ENCODE results near the gene ACOXL. TPM values are rescaled to one million over a fixed set of nuclear protein-coding genes. Genes with fewer than 3 reads are reported as not detected.

ACOXL gene
- total RNA-seq, 1 donor from 2014 or later = 0.23 TPM

- Mint-ChIP-seq H3K27me3 (ENCODE audit: low read depth, unreplicated experiment) (peaks cover 2% of the 10 kb centered on the region), H3K27ac (ENCODE audit: unreplicated experiment) (no peak overlapping the region), H3K9me3 (ENCODE audit: unreplicated experiment) (no peaks in the 10 kb centered on the region), H3K36me3 (ENCODE audit: low read depth, unreplicated experiment) (peaks cover 3% of the 10 kb centered on the region), H3K4me3 (ENCODE audit: unreplicated experiment) (peak overlapping the region; percentile 86), H3K4me1 (ENCODE audit: low read depth, unreplicated experiment) (peaks cover 9% of the 10 kb centered on the region)
- TF ChIP-seq CTCF (IDR thresholded peaks at IDR 0.05; ENCODE audit: insufficient read depth, low read depth, low read length) = no peak
- no peak for TF ChIP-seq EZH2 (IDR thresholded peaks at IDR 0.05; ENCODE audit: insufficient read depth, low read length)
- peak overlapping the region; percentile 80 for H3K4me3 ChIP-seq (ENCODE audit: insufficient read depth, low read depth, low read length)
- FAIRE-seq (no peak), DNase-seq (ENCODE audit: low read depth) (peak; percentile 70)
- H3K4me1 ChIP-seq (ENCODE audit: insufficient read depth, low read length) = peaks cover 45% of the 10 kb centered on the region
- H3K27ac ChIP-seq (ENCODE audit: low read depth, low read length) = no peak overlapping the region
- no peaks in the 10 kb centered on the region for H3K79me2 ChIP-seq (ENCODE audit: insufficient read depth, low read length)
- peaks cover 19% of the 10 kb centered on the region for H3K27me3 ChIP-seq (ENCODE audit: insufficient read depth, low read length)
- no peaks in the 10 kb centered on the region for H3K9me3 ChIP-seq (ENCODE audit: insufficient read depth, low read depth, low read length)
- peaks cover 2% of the 10 kb centered on the region for H3K36me3 ChIP-seq (ENCODE audit: insufficient read depth, low read length)
- peak overlapping the region; percentile 90 for H2AFZ ChIP-seq (ENCODE audit: low read depth, low read length)
- H3K4me2 ChIP-seq (ENCODE audit: low read length) = peak overlapping the region; percentile 96
- H3K9ac ChIP-seq (ENCODE audit: low read length) = peak overlapping the region; percentile 87
- H4K20me1 ChIP-seq (ENCODE audit: insufficient read depth, low read length) = peaks cover 17% of the 10 kb centered on the region
Observed at GRCh38 chr2:111121828-111122630, 389.7 kb downstream of the ACOXL start.

GRCh38 chr2:111122631-111123421 is 390.5 kb downstream of the ACOXL start:
- H3K79me2 ChIP-seq (ENCODE audit: insufficient read depth, low read length) = no peaks in the 10 kb centered on the region
- H3K9ac ChIP-seq (ENCODE audit: low read length) = peak overlapping the region; percentile 87
- Mint-ChIP-seq H3K27ac (ENCODE audit: unreplicated experiment) (peak overlapping the region; percentile 53), H3K9me3 (ENCODE audit: unreplicated experiment) (no peaks in the 10 kb centered on the region), H3K36me3 (ENCODE audit: low read depth, unreplicated experiment) (peaks cover 3% of the 10 kb centered on the region), H3K4me3 (ENCODE audit: unreplicated experiment) (peak overlapping the region; percentile 91), H3K27me3 (ENCODE audit: low read depth, unreplicated experiment) (peaks cover 2% of the 10 kb centered on the region), H3K4me1 (ENCODE audit: low read depth, unreplicated experiment) (peaks cover 8% of the 10 kb centered on the region)
- H3K27ac ChIP-seq (ENCODE audit: low read depth, low read length) = peak overlapping the region; percentile 57
- H4K20me1 ChIP-seq (ENCODE audit: insufficient read depth, low read length) = peaks cover 17% of the 10 kb centered on the region
- H3K4me2 ChIP-seq (ENCODE audit: low read length) = peak overlapping the region; percentile 96
- no peaks in the 10 kb centered on the region for H3K9me3 ChIP-seq (ENCODE audit: insufficient read depth, low read depth, low read length)
- H3K4me3 ChIP-seq (ENCODE audit: insufficient read depth, low read depth, low read length) = peak overlapping the region; percentile 80
- peaks cover 2% of the 10 kb centered on the region for H3K36me3 ChIP-seq (ENCODE audit: insufficient read depth, low read length)
- DNase-seq (ENCODE audit: low read depth) = peak; percentile 78
- peaks cover 19% of the 10 kb centered on the region for H3K27me3 ChIP-seq (ENCODE audit: insufficient read depth, low read length)
- FAIRE-seq = no peak
- no peak for TF ChIP-seq CTCF (IDR thresholded peaks at IDR 0.05; ENCODE audit: insufficient read depth, low read depth, low read length)
- no peak for TF ChIP-seq EZH2 (IDR thresholded peaks at IDR 0.05; ENCODE audit: insufficient read depth, low read length)
- peak overlapping the region; percentile 92 for H2AFZ ChIP-seq (ENCODE audit: low read depth, low read length)
- H3K4me1 ChIP-seq (ENCODE audit: insufficient read depth, low read length) = peaks cover 37% of the 10 kb centered on the region

Data from astrocyte (in vitro differentiated cells and primary cell).